ENCODE results near the gene ERCC1.
"Not testable (repeated sequence)": the region's sequence is repeated elsewhere in the genome, so short reads cannot be mapped to it uniquely, and the experiment has no call there.

ERCC1 gene

GRCh38 chr19:45455707-45456499, 32.2 kb upstream of the ERCC1 start:
- no peak for DNase-seq (ENCODE audit: low read depth)

- no peak for DNase-seq (ENCODE audit: low read depth)
Measured at GRCh38 chr19:45451850-45452387, 28.2 kb upstream of the ERCC1 start.

GRCh38 chr19:45451131-45451849, 27.6 kb upstream of the ERCC1 start:
- DNase-seq (ENCODE audit: low read depth) = peak; percentile 35

GRCh38 chr19:45450012-45450333, 26.3 kb upstream of the ERCC1 start:
- DNase-seq (ENCODE audit: low read depth) = no peak

- no peak for DNase-seq (ENCODE audit: low read depth)
Measured at GRCh38 chr19:45448887-45449299, 25.2 kb upstream of the ERCC1 start.

- DNase-seq (ENCODE audit: low read depth) = no peak
Measured at GRCh38 chr19:45448425-45448756, 24.7 kb upstream of the ERCC1 start.

- DNase-seq (ENCODE audit: low read depth) = no peak
Measured at GRCh38 chr19:45446944-45447343, 23.2 kb upstream of the ERCC1 start.

- DNase-seq (ENCODE audit: low read depth) = no peak
Measured at GRCh38 chr19:45446295-45446694, 22.6 kb upstream of the ERCC1 start.

GRCh38 chr19:45445139-45445538, 21.4 kb upstream of the ERCC1 start:
- no peak for DNase-seq (ENCODE audit: low read depth)

GRCh38 chr19:45444318-45445041, 20.8 kb upstream of the ERCC1 start:
- DNase-seq (ENCODE audit: low read depth) = peak; percentile 67

- no peak for DNase-seq (ENCODE audit: low read depth)
Measured at GRCh38 chr19:45443462-45444317, 20.0 kb upstream of the ERCC1 start.

- no peak for DNase-seq (ENCODE audit: low read depth)
Measured at GRCh38 chr19:45442778-45443461, 19.2 kb upstream of the ERCC1 start.

- DNase-seq (ENCODE audit: low read depth) = no peak
Measured at GRCh38 chr19:45442408-45442777, 18.7 kb upstream of the ERCC1 start.

GRCh38 chr19:45440873-45441654, 17.3 kb upstream of the ERCC1 start:
- DNase-seq (ENCODE audit: low read depth) = no peak

GRCh38 chr19:45440259-45440638, 16.5 kb upstream of the ERCC1 start:
- DNase-seq (ENCODE audit: low read depth) = no peak

GRCh38 chr19:45439569-45440258, 16.0 kb upstream of the ERCC1 start:
- DNase-seq (ENCODE audit: low read depth) = peak; percentile 77

- no peak for DNase-seq (ENCODE audit: low read depth)
Measured at GRCh38 chr19:45439190-45439568, 15.5 kb upstream of the ERCC1 start.

- no peak for DNase-seq (ENCODE audit: low read depth)
Measured at GRCh38 chr19:45437328-45437727, 13.6 kb upstream of the ERCC1 start.

- DNase-seq (ENCODE audit: low read depth) = not testable (repeated sequence)
Measured at GRCh38 chr19:45432543-45432942, 8.8 kb upstream of the ERCC1 start.

- not testable (repeated sequence) for DNase-seq (ENCODE audit: low read depth)
Measured at GRCh38 chr19:45431008-45431407, 7.3 kb upstream of the ERCC1 start.

All from activated T-cell treated with anti-CD3 and anti-CD28 coated beads for 1 hour (primary cell).